Keratinocyte (primary cell): ENCODE measurements around the gene REPS2. TPM values are rescaled to one million over a fixed set of nuclear protein-coding genes. Genes with fewer than 3 reads are reported as not detected.

Source experiments
- DNase-seq: peaks from one replicate; pipeline ENCODE4 v3.0.0-alpha.2; 2011; ENCODE audit warnings: low read depth, missing footprints, low spot score
- FAIRE-seq: peaks from 2 replicates; lab custom pipeline; 2011; peaks lifted over from hg19 to GRCh38; lab: Jason Lieb, UNC
- H2AFZ ChIP-seq: 2 replicates; pipeline ENCODE4 v1.6.0; 2012; ENCODE audit warnings: low read length, control low read depth, inconsistent platforms; ENCODE audit not compliant: control insufficient read depth
- H3K27ac ChIP-seq: 2 replicates; pipeline ENCODE4 v1.5.1; 2011; ENCODE audit warnings: low read length; ENCODE audit not compliant: control insufficient read depth, insufficient read depth
- H3K27me3 ChIP-seq: 3 replicates; pipeline ENCODE4 v1.6.0; 2011; ENCODE audit warnings: low read length; ENCODE audit not compliant: control insufficient read depth, insufficient read depth; ENCODE audit errors: extremely low read depth
- H3K36me3 ChIP-seq, 2 experiments: 2 replicates in 1 of 2; 3 replicates in 1 of 2; pipeline ENCODE4 v1.5.1; 2011; ENCODE audit warnings: low read length in 2 of 2, mild to moderate bottlenecking in 1 of 2; ENCODE audit not compliant: control insufficient read depth in 2 of 2, insufficient read depth in 2 of 2; ENCODE audit errors: extremely low read depth in 1 of 2
- H3K4me1 ChIP-seq: 3 replicates; pipeline ENCODE4 v1.5.1; 2011; ENCODE audit warnings: low read length; ENCODE audit not compliant: control insufficient read depth, insufficient read depth; ENCODE audit errors: extremely low read depth
- H3K4me2 ChIP-seq: 3 replicates; pipeline ENCODE4 v1.6.0; 2011; ENCODE audit warnings: low read depth, low read length; ENCODE audit not compliant: control insufficient read depth, insufficient read depth; ENCODE audit errors: extremely low read depth
- H3K4me3 ChIP-seq, 3 experiments: fragments of 200-600 bp in 1 of 3; sonication (generic) in 1 of 3; 2 replicates in 2 of 3; 3 replicates in 1 of 3; pipeline ENCODE4 v1.5.1; 2011 to 2016; ENCODE audit warnings: low read length in 3 of 3, mild to moderate bottlenecking in 3 of 3, control low read depth in 2 of 3, inconsistent platforms in 1 of 3, low read depth in 1 of 3, mixed read lengths in 1 of 3, mixed run types in 1 of 3, moderate library complexity in 1 of 3; ENCODE audit not compliant: control insufficient read depth in 2 of 3, insufficient read depth in 2 of 3; ENCODE audit errors: extremely low read depth in 1 of 3
- H3K79me2 ChIP-seq: 2 replicates; pipeline ENCODE4 v1.6.0; 2012; ENCODE audit warnings: low read length; ENCODE audit not compliant: control insufficient read depth, insufficient read depth
- H3K9ac ChIP-seq: 3 replicates; pipeline ENCODE4 v1.6.0; 2011; ENCODE audit warnings: low read length; ENCODE audit not compliant: control insufficient read depth, insufficient read depth; ENCODE audit errors: extremely low read depth
- H3K9me1 ChIP-seq: 3 replicates; pipeline ENCODE4 v1.6.0; 2011; ENCODE audit warnings: low read length; ENCODE audit not compliant: control insufficient read depth, insufficient read depth; ENCODE audit errors: extremely low read depth
- H3K9me3 ChIP-seq: 2 replicates; pipeline ENCODE4 v1.5.1; 2012; ENCODE audit warnings: low read depth, low read length; ENCODE audit not compliant: control insufficient read depth
- H4K20me1 ChIP-seq: 3 replicates; pipeline ENCODE4 v1.6.0; 2011; ENCODE audit warnings: low read length; ENCODE audit not compliant: control insufficient read depth, insufficient read depth; ENCODE audit errors: extremely low read depth
- EZH2 ChIP-seq: IDR thresholded peaks from one replicate; pipeline ENCODE4 v1.6.1; 2012; ENCODE audit warnings: inconsistent platforms, mild to moderate bottlenecking, low read length, moderate library complexity
- dilution Hi-C: fragments of 300-500 bp; cut with MboI; formaldehyde crosslinking; loops from one replicate; pipeline ENCODE4 v1.7.0; 2020; ENCODE audit warnings: low sequenced_read_pairs; ENCODE audit not compliant: extremely low pct_ligation_motif_present
- polyA plus RNA-seq, 5 experiments: library from polyadenylated mRNA; depleted of rRNA in 3 of 5; stranded (reverse) in 3 of 5; stranded (forward) in 1 of 5; unstranded in 1 of 5; fragments of >200 nt; gene quantifications; 1 replicate in 1 of 5; 2 replicates in 3 of 5; 3 replicates in 1 of 5; pipeline versions ENCODE4 v1.2.1 to v1.2.3, GENCODE V29; 2011 to 2012; ENCODE audit warnings: missing spikeins in 2 of 5, low read depth in 1 of 5, low replicate concordance in 1 of 5
- TF ChIP-seq, protein P1 (sequence below), 3 experiments: IDR thresholded peaks in 1 of 3; conservative IDR thresholded peaks in 1 of 3; optimal IDR thresholded peaks in 1 of 3; 2 replicates in 2 of 3; 3 replicates in 1 of 3; pipeline versions ENCODE3 to v1.5.1; 2011; ENCODE audit warnings: low read length in 3 of 3, mild to moderate bottlenecking in 3 of 3, moderate library complexity in 2 of 3, control low read depth in 1 of 3, inconsistent platforms in 1 of 3; ENCODE audit not compliant: insufficient read depth in 2 of 3; ENCODE audit errors: extremely low read depth in 1 of 3

Gene REPS2
- polyA plus RNA-seq, 1 donor (not counting 4 experiments of a cell fraction or from before 2014, with no cell fraction given): 2.4 TPM

GRCh38 chrX:17164941-17165340 is 218.5 kb downstream of the REPS2 start:
- Histone ChIP-seq H3K4me1 (no peaks in the 10 kb centered on the region), H3K27ac (no peak overlapping the region), H3K9me1 (no peaks in the 10 kb centered on the region), H3K27me3 (no peaks in the 10 kb centered on the region), H3K79me2 (no peaks in the 10 kb centered on the region), H3K9ac (no peak overlapping the region), H3K9me3 (no peaks in the 10 kb centered on the region), H3K4me3 (no peak overlapping the region), H4K20me1 (no peaks in the 10 kb centered on the region), H2AFZ (no peak overlapping the region), H3K36me3 (no peaks in the 10 kb centered on the region), H3K4me2 (no peak overlapping the region)
- no peak for DNase-seq
- no peak for TF ChIP-seq EZH2
- TF ChIP-seq, protein P1, sequence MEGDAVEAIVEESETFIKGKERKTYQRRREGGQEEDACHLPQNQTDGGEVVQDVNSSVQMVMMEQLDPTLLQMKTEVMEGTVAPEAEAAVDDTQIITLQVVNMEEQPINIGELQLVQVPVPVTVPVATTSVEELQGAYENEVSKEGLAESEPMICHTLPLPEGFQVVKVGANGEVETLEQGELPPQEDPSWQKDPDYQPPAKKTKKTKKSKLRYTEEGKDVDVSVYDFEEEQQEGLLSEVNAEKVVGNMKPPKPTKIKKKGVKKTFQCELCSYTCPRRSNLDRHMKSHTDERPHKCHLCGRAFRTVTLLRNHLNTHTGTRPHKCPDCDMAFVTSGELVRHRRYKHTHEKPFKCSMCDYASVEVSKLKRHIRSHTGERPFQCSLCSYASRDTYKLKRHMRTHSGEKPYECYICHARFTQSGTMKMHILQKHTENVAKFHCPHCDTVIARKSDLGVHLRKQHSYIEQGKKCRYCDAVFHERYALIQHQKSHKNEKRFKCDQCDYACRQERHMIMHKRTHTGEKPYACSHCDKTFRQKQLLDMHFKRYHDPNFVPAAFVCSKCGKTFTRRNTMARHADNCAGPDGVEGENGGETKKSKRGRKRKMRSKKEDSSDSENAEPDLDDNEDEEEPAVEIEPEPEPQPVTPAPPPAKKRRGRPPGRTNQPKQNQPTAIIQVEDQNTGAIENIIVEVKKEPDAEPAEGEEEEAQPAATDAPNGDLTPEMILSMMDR (optimal IDR thresholded peaks at IDR 0.05 in 1 of 3, IDR thresholded peaks at IDR 0.05 in 1 of 3, conservative IDR thresholded peaks at IDR 0.05 in 1 of 3; ENCODE audit: extremely low read depth in 1 of 3, insufficient read depth in 2 of 3, low read length in 3 of 3): no peak
- FAIRE-seq: no peak
- dilution Hi-C loops: no loop called here

DNA sequence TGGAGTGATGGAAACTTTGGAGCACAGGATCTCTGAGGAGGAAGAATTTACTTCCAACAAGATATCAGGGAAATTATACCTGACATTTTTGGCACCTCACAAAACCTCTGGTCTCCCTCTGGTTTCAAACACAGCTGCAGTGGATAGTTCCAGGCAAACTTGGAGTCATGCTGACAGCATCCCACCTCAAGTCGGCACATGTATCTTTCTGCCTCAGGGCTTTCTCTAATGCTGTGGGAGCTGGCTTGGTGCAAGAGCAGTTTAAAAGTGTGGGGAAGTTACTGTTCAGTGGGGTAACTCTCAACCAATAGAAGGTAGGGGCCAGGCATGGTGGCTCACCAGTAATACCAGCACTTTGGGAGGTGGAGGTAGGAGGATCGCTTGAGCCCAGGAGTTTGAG is 221.5 kb downstream of the REPS2 start:
- Histone ChIP-seq H3K27me3 (no peaks in the 10 kb centered on the region), H3K79me2 (no peaks in the 10 kb centered on the region), H3K4me1 (no peaks in the 10 kb centered on the region), H3K9ac (no peak overlapping the region), H3K27ac (no peak overlapping the region), H3K4me3 (no peak overlapping the region), H3K4me2 (no peak overlapping the region), H3K36me3 (no peaks in the 10 kb centered on the region), H3K9me1 (no peaks in the 10 kb centered on the region), H3K9me3 (no peaks in the 10 kb centered on the region), H4K20me1 (no peaks in the 10 kb centered on the region), H2AFZ (no peak overlapping the region)
- TF ChIP-seq, protein P1 (optimal IDR thresholded peaks at IDR 0.05 in 1 of 3, IDR thresholded peaks at IDR 0.05 in 1 of 3, conservative IDR thresholded peaks at IDR 0.05 in 1 of 3; ENCODE audit: extremely low read depth in 1 of 3, insufficient read depth in 2 of 3, low read length in 3 of 3): no peak
- TF ChIP-seq EZH2: no peak
- peak; percentile 13 for DNase-seq
- dilution Hi-C loops: no loop called here
- no peak for FAIRE-seq
